ENCODE measurements around the gene RNLS.

RNLS gene

DNA sequence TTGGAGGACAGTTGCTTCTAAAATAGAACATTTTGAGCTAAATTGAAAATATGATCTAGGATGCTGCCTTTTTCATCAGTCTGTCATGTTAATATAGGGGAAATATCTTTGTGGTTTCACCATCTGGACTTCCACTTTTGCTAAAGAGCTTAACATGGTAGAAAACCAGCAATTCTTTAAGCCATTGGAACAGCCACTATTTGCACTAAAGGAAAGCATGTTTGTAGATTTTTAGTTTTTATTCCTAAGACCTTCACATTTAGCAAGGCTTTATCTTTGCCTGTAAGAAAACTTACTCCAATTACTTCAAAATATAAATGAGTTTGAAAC, 291.0 kb downstream of the RNLS start:
- no peaks in the 10 kb centered on the region for H3K9me3 ChIP-seq (ENCODE audit: insufficient read depth, low read length)
- peak overlapping the region; percentile 36 for H3K27ac ChIP-seq (ENCODE audit: low read depth, low read length)
- TF ChIP-seq, protein P1, sequence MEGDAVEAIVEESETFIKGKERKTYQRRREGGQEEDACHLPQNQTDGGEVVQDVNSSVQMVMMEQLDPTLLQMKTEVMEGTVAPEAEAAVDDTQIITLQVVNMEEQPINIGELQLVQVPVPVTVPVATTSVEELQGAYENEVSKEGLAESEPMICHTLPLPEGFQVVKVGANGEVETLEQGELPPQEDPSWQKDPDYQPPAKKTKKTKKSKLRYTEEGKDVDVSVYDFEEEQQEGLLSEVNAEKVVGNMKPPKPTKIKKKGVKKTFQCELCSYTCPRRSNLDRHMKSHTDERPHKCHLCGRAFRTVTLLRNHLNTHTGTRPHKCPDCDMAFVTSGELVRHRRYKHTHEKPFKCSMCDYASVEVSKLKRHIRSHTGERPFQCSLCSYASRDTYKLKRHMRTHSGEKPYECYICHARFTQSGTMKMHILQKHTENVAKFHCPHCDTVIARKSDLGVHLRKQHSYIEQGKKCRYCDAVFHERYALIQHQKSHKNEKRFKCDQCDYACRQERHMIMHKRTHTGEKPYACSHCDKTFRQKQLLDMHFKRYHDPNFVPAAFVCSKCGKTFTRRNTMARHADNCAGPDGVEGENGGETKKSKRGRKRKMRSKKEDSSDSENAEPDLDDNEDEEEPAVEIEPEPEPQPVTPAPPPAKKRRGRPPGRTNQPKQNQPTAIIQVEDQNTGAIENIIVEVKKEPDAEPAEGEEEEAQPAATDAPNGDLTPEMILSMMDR (IDR thresholded peaks at IDR 0.05; ENCODE audit: insufficient read depth, low read length, poor library complexity, severe bottlenecking): no peak
- no peak for TF ChIP-seq EZH2phosphoT487 (conservative IDR thresholded peaks at IDR 0.05; ENCODE audit: low read length)
- H3K4me2 ChIP-seq (ENCODE audit: low read depth, low read length, poor library complexity, severe bottlenecking): peak overlapping the region; percentile 32
- no peaks in the 10 kb centered on the region for H3K79me2 ChIP-seq (ENCODE audit: insufficient read depth, low read length)
- no peak overlapping the region for H3K4me3 ChIP-seq (ENCODE audit: insufficient read depth, low read length, poor library complexity, severe bottlenecking)
- no peaks in the 10 kb centered on the region for H3K9me2 ChIP-seq (replicated peaks; ENCODE audit: insufficient read depth, low read length)
- no peaks in the 10 kb centered on the region for H3K27me3 ChIP-seq (ENCODE audit: low read length)
- H3K9ac ChIP-seq (ENCODE audit: low read length): peak overlapping the region; percentile 6; the same call in 1 of the 2 replicates
- H3K36me3 ChIP-seq (ENCODE audit: low read length): no peaks in the 10 kb centered on the region
- no peaks in the 10 kb centered on the region for H4K20me1 ChIP-seq (ENCODE audit: low read depth, low read length)
- H2AFZ ChIP-seq (ENCODE audit: low read depth, low read length, severe bottlenecking): no peak overlapping the region
- H3F3A ChIP-seq (ENCODE audit: insufficient read depth): no peaks in the 10 kb centered on the region

DNA sequence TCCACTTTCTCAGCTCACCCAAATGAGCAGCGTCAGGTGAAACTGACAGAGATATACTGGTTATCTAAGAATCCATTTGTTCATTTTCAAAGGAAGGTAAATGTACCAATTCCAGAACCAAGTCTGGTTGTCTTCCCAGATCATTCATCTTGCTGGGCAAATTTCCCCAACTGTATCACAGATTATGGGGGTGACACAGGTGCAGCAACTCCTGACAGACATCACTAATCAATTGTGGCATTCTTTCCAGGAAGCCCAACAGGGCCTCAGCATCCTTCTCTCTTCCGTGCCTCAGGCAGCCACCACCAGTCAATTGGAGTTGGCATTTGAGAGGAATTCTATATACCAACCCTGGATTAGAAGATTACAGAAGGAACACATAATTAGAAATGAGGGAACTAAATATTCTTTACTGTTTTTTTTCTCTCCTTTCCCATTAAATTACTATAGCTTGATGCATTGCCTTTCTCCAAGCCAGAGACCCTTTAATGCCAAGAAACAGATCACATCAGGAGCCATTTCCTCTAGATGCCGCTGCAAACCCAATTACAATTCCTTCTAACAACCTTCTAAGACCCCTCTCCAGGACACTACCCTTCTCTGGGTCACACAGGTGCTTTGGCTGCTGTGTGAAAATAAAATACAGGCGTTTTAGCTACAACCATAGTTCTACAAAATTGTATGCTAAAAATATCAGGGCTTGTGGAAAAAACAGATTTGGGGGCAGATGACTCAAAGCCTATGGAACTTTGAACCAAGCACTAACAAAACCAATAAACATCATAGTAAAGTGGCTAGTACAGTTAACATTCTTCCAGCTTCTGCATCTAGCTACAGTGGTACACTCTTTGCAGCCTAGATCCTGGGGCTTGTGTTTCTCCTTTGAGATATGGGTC, 291.6 kb downstream of the RNLS start:
- peak overlapping the region; percentile 36 for H3K27ac ChIP-seq (ENCODE audit: low read depth, low read length)
- no peaks in the 10 kb centered on the region for H3F3A ChIP-seq (ENCODE audit: insufficient read depth)
- no peaks in the 10 kb centered on the region for H3K36me3 ChIP-seq (ENCODE audit: low read length)
- no peaks in the 10 kb centered on the region for H3K79me2 ChIP-seq (ENCODE audit: insufficient read depth, low read length)
- H4K20me1 ChIP-seq (ENCODE audit: low read depth, low read length): no peaks in the 10 kb centered on the region
- TF ChIP-seq EZH2phosphoT487 (conservative IDR thresholded peaks at IDR 0.05; ENCODE audit: low read length): no peak
- TF ChIP-seq, protein P1 (IDR thresholded peaks at IDR 0.05; ENCODE audit: insufficient read depth, low read length, poor library complexity, severe bottlenecking): no peak
- no peak overlapping the region for H2AFZ ChIP-seq (ENCODE audit: low read depth, low read length, severe bottlenecking)
- no peak overlapping the region for H3K4me3 ChIP-seq (ENCODE audit: insufficient read depth, low read length, poor library complexity, severe bottlenecking)
- no peaks in the 10 kb centered on the region for H3K9me3 ChIP-seq (ENCODE audit: insufficient read depth, low read length)
- H3K4me2 ChIP-seq (ENCODE audit: low read depth, low read length, poor library complexity, severe bottlenecking): peak overlapping the region; percentile 32
- H3K27me3 ChIP-seq (ENCODE audit: low read length): no peaks in the 10 kb centered on the region
- H3K9me2 ChIP-seq (replicated peaks; ENCODE audit: insufficient read depth, low read length): no peaks in the 10 kb centered on the region
- peak overlapping the region; percentile 6; the same call in 1 of the 2 replicates for H3K9ac ChIP-seq (ENCODE audit: low read length)

DNA sequence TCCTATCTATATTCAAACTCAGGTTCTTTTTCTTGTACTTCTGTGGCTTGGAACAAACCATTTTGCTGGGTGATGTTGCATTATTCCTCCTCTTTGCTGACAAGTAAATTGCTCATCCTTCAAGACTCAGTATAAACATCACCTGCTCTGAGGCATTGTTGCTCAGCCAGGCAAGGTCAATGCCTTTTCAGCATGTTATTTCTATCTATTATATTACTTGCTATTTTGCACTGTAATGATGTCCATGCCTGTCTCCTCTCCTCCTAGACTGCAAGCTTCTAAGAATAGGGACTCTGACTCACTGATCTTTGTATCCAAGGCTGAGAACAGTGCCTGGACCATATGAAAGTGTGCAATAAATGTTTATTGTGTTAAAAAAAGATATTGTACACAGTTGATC, 293.8 kb downstream of the RNLS start:
- no peak overlapping the region for H3K4me2 ChIP-seq (ENCODE audit: low read depth, low read length, poor library complexity, severe bottlenecking)
- no peak overlapping the region for H3K4me3 ChIP-seq (ENCODE audit: insufficient read depth, low read length, poor library complexity, severe bottlenecking)

More for the DNA sequence above, 293.8 kb downstream of the RNLS start:
- Histone ChIP-seq H3K27ac (ENCODE audit: low read depth, low read length) (no peak overlapping the region), H3K79me2 (ENCODE audit: insufficient read depth, low read length) (no peaks in the 10 kb centered on the region), H3K36me3 (ENCODE audit: low read length) (no peaks in the 10 kb centered on the region), H4K20me1 (ENCODE audit: low read depth, low read length) (no peaks in the 10 kb centered on the region), H2AFZ (ENCODE audit: low read depth, low read length, severe bottlenecking) (no peak overlapping the region), H3K9ac (ENCODE audit: low read length) (no peak overlapping the region), H3K27me3 (ENCODE audit: low read length) (no peaks in the 10 kb centered on the region), H3K9me2 (replicated peaks; ENCODE audit: insufficient read depth, low read length) (no peaks in the 10 kb centered on the region), H3F3A (ENCODE audit: insufficient read depth) (no peaks in the 10 kb centered on the region), H3K9me3 (ENCODE audit: insufficient read depth, low read length) (no peaks in the 10 kb centered on the region)
- TF ChIP-seq, protein P1 (IDR thresholded peaks at IDR 0.05; ENCODE audit: insufficient read depth, low read length, poor library complexity, severe bottlenecking): no peak
- no peak for TF ChIP-seq EZH2phosphoT487 (conservative IDR thresholded peaks at IDR 0.05; ENCODE audit: low read length)
